ENCODE data around the gene ERVFRD-1.

GRCh38 chr6:11129908-11130565, 18.5 kb upstream of the ERVFRD-1 start:
- TF ChIP-seq TP53 (CRISPR knock-in tag; IDR thresholded peaks at IDR 0.05) = no peak
- TF ChIP-seq ARID4B (CRISPR knock-in tag; IDR thresholded peaks at IDR 0.05; ENCODE audit: borderline replicate concordance) = no peak

Measured in WTC11 (cell line).